ENCODE data around the gene CCDC57. TPM values are rescaled to one million over a fixed set of nuclear protein-coding genes. Genes with fewer than 3 reads are reported as not detected.

CCDC57 gene
- total and polyA plus RNA-seq, 2 of the 4 experiments (the other 2 are of a cell fraction) = 7.3 to 31.3 TPM

- peaks cover 10% of the 10 kb centered on the region for H3K4me1 ChIP-seq (ENCODE audit: control insufficient read depth, insufficient read depth, low read length)
- POLR2A ChIA-PET (ENCODE audit: unreplicated experiment) = no interaction called here
Measured at GRCh38 chr17:82117139-82118090, 95.2 kb downstream of the CCDC57 start.

More at GRCh38 chr17:82117139-82118090, 95.2 kb downstream of the CCDC57 start:
- H2AK5ac ChIP-seq (ENCODE audit: low read depth, low read length) = no peak overlapping the region
- BruUV-seq (replicated peaks) = no TSS peak
- no peak overlapping the region for H2BK120ac ChIP-seq (ENCODE audit: low read depth, low read length)
- no peak for DNase-seq
- no peak overlapping the region for H4K5ac ChIP-seq (ENCODE audit: low read depth, low read length)
- dilution Hi-C loops (cut with HindIII; ENCODE audit: low sequenced_read_pairs, unreplicated experiment) = no loop called here
- H3K36me3 ChIP-seq (ENCODE audit: control insufficient read depth, insufficient read depth, low read length) = peaks cover 8% of the 10 kb centered on the region; the same call in 1 of the 2 replicates
- no peak overlapping the region for H3K56ac ChIP-seq (ENCODE audit: extremely low read depth, insufficient read depth, low read length)
- WGBS, 2 experiments (ENCODE audit: extremely low coverage in 2 of 2, insufficient read length in 1 of 2) = 66% methylated on average over 7 of the region's 22 CpGs; no CpG with 5 or more reads in 1 of the 2 experiments
- no peak overlapping the region for H3K14ac ChIP-seq (replicated peaks; ENCODE audit: low read depth, low read length)
- no peak overlapping the region for H3K4me3 ChIP-seq (ENCODE audit: insufficient read depth, low read depth, low read length)
- no peak overlapping the region for H3K4ac ChIP-seq (ENCODE audit: low read depth, low read length)
- no peaks in the 10 kb centered on the region for H3K27me3 ChIP-seq (ENCODE audit: control insufficient read depth, insufficient read depth, low read length)
- peaks cover 3% of the 10 kb centered on the region; the same call in 1 of the 2 replicates for H3K9me1 ChIP-seq (ENCODE audit: insufficient read depth, low read length)
- H3K9me3 ChIP-seq (ENCODE audit: control insufficient read depth, insufficient read depth, low read length) = no peaks in the 10 kb centered on the region
- no peak overlapping the region for H4K8ac ChIP-seq (ENCODE audit: low read depth in 2 of 2, low read length in 2 of 2)
- no peak overlapping the region for H3K27ac ChIP-seq (ENCODE audit: insufficient read depth, low read length)
- H3K9ac ChIP-seq (ENCODE audit: low read depth, low read length) = no peak overlapping the region
- intact Hi-C loops (cut with micrococcal nuclease) = no loop called here
- peaks cover 7 to 8% of the 10 kb centered on the region in 2 experiments; a peak in 2 of 4 replicates for H3K79me1 ChIP-seq (ENCODE audit: low read depth in 1 of 2, low read length in 2 of 2)
- TF ChIP-seq CHD1 (IDR thresholded peaks at IDR 0.05; ENCODE audit: low read depth, low read length) = no peak
- no peak for TF ChIP-seq RCOR1 (IDR thresholded peaks at IDR 0.05; ENCODE audit: insufficient replicate concordance, low read length)
- TF ChIP-seq BHLHE40 (IDR thresholded peaks at IDR 0.05; ENCODE audit: low read depth, low read length) = no peak
- no peak for TF ChIP-seq MAFK (IDR thresholded peaks at IDR 0.05; ENCODE audit: low read depth, low read length)
- no peak overlapping the region for H4K91ac ChIP-seq (ENCODE audit: insufficient read depth, low read depth, low read length)
- ATAC-seq (ENCODE audit: low read depth) = no peak
- CTCF ChIA-PET = no interaction called here
- no peak overlapping the region for H2AFZ ChIP-seq (replicated peaks; ENCODE audit: low read length, poor library complexity)
- H4K20me1 ChIP-seq (ENCODE audit: insufficient read depth, low read length) = no peaks in the 10 kb centered on the region
- no peak overlapping the region for H2BK15ac ChIP-seq (ENCODE audit: low read depth, low read length)
- no peak overlapping the region for H2BK5ac ChIP-seq (ENCODE audit: low read depth, low read length, poor library complexity, severe bottlenecking)
- no peak overlapping the region for H2AK9ac ChIP-seq (replicated peaks; ENCODE audit: low read depth, low read length, poor library complexity)
- no peak overlapping the region for H2BK20ac ChIP-seq (ENCODE audit: low read depth, low read length)
- in situ Hi-C loops (cut with MboI; ENCODE audit: low sequenced_read_pairs) = no loop called here
- no peak overlapping the region for H3K4me2 ChIP-seq (ENCODE audit: low read depth, low read length)
- no peak overlapping the region for H3K23ac ChIP-seq (ENCODE audit: low read depth, low read length)
- no peak overlapping the region for H3K18ac ChIP-seq (ENCODE audit: low read depth, low read length)

Measured in IMR-90 (cell line).